ENCODE measurements around the gene CD2. TPM values are rescaled to one million over a fixed set of nuclear protein-coding genes. Genes with fewer than 3 reads are reported as not detected.

Gene CD2
- total and polyA plus RNA-seq, 2 donors from 2014 or later: 0.97 to 12.1 TPM

DNA sequence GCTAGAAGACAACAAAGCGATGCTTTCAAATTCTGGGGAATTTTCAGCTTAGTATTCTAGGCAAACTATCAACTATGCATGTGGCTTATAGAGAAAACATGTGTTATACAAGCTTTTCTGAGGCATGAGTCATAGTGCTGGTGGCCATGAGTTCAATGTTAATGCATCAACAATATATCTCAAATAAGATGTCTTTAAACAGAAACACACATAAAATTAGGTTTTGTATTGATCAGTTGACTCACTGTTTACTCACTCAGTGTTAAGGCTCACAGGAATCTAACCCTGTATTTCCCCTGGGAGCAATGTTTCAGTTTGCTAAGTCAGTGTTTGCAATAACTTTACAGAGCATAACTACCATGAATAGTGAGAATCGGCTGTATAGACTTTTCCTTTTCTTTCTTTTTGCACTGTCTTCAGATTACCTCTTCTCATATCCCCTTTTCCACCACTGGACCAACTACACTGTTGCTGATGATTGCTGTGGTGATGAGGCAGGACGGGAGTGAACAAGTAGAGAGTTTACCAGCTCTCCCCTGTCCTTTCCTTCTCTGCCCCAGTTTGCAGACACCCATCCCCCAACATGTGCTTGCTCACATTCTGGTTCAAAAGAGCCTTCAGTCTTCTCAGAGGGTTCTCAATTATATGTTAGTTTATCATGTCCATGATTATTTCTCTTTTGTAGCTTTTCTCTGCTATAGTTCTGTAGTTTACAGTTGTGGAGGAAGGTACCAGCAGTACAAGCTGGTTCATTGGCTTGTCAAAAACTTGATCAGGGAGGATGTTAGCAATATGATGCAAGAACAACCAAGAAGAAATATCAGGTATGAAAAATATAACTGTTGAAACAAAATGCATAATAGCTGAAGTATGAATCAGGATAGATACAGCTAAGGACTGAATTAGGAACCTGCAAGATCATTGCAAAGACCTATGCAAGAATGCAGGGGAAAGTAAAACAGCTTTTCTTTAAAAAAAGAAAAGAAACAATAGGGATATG, 23.9 kb downstream of the CD2 start:
- no peaks in the 10 kb centered on the region for H3K4me1 ChIP-seq (ENCODE audit: control insufficient read depth in 2 of 3, insufficient read depth in 2 of 3, low read depth in 1 of 3, low read length in 3 of 3)
- no peaks in the 10 kb centered on the region for H3K36me3 ChIP-seq (ENCODE audit: control insufficient read depth in 2 of 3, insufficient read depth in 3 of 3, low read length in 3 of 3)
- DNase-seq (peak in 1 of 5 donors; percentile 2), FAIRE-seq (no peak)
- intact Hi-C loops (cut with DNase I): no loop called here
- no peak overlapping the region for H3K4me3 ChIP-seq (ENCODE audit: low read length in 3 of 3)
- TF ChIP-seq, protein P1, sequence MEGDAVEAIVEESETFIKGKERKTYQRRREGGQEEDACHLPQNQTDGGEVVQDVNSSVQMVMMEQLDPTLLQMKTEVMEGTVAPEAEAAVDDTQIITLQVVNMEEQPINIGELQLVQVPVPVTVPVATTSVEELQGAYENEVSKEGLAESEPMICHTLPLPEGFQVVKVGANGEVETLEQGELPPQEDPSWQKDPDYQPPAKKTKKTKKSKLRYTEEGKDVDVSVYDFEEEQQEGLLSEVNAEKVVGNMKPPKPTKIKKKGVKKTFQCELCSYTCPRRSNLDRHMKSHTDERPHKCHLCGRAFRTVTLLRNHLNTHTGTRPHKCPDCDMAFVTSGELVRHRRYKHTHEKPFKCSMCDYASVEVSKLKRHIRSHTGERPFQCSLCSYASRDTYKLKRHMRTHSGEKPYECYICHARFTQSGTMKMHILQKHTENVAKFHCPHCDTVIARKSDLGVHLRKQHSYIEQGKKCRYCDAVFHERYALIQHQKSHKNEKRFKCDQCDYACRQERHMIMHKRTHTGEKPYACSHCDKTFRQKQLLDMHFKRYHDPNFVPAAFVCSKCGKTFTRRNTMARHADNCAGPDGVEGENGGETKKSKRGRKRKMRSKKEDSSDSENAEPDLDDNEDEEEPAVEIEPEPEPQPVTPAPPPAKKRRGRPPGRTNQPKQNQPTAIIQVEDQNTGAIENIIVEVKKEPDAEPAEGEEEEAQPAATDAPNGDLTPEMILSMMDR (IDR thresholded peaks at IDR 0.05; ENCODE audit: borderline replicate concordance, extremely low read depth, insufficient read depth): no peak
- no peak overlapping the region for H3K27ac ChIP-seq (ENCODE audit: low read depth in 2 of 2, low read length in 2 of 2)
- H3K9me3 ChIP-seq (ENCODE audit: control insufficient read depth in 2 of 3, insufficient read depth in 1 of 3, low read length in 3 of 3): peaks cover 0 to 2% (median 0%) of the 10 kb centered on the region in 3 donors
- no peak overlapping the region for H3K9ac ChIP-seq (ENCODE audit: low read length in 3 of 3)
- no peaks in the 10 kb centered on the region for H3K27me3 ChIP-seq (ENCODE audit: control insufficient read depth, insufficient read depth, low read length)

DNA sequence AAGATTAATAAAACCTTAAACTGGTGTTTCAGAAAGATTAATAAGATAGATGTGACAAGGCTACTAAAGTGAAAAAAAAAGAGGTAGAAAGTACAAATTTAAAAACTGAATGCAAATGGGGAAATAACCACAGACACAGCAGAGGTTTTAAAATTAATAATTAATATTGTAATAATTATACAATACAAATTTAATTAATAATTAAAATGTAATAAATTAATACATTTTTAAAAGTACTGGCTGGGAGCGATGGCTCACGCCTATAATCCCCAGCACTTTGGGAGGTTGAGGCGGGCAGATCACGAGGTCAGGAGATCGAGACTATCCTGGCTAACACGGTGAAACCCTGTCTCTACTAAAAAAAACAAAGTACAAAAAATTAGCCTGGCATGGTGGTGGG, 26.8 kb downstream of the CD2 start:
- TF ChIP-seq, protein P1 (IDR thresholded peaks at IDR 0.05; ENCODE audit: borderline replicate concordance, extremely low read depth, insufficient read depth): no peak
- intact Hi-C loops (cut with DNase I): no loop called here
- Histone ChIP-seq H3K27me3 (ENCODE audit: control insufficient read depth, insufficient read depth, low read length) (no peaks in the 10 kb centered on the region), H3K36me3 (ENCODE audit: control insufficient read depth in 2 of 3, insufficient read depth in 3 of 3, low read length in 3 of 3) (no peaks in the 10 kb centered on the region), H3K27ac (ENCODE audit: low read depth in 2 of 2, low read length in 2 of 2) (no peak overlapping the region), H3K4me3 (ENCODE audit: low read length in 3 of 3) (no peak overlapping the region), H3K9ac (ENCODE audit: low read length in 3 of 3) (no peak overlapping the region), H3K9me3 (ENCODE audit: control insufficient read depth in 2 of 3, insufficient read depth in 1 of 3, low read length in 3 of 3) (peaks cover 0 to 2% (median 0%) of the 10 kb centered on the region in 3 donors), H3K4me1 (ENCODE audit: control insufficient read depth in 2 of 3, insufficient read depth in 2 of 3, low read depth in 1 of 3, low read length in 3 of 3) (no peaks in the 10 kb centered on the region)
- DNase-seq (no peak), FAIRE-seq (peak; percentile 62)

DNA sequence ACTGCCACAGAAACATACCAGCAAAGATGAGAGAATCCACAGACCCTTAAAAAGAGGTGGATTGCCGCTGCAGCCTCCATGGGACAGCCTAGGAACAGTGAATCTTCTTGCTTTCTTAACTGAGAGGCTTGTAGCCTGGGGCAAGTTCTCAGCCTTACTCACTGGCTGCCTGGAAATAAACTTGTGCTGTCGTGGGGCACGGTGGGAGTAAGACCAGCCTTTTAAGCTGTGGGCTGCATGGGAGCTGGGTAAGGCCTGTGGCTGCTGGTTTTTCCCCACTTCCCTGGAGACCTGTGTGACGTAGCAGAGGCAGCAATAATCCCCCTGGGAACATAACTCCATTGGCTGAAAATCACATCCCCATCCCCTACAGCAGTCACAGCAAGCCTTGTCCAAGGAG, 30.8 kb downstream of the CD2 start:
- H3K36me3 ChIP-seq (ENCODE audit: control insufficient read depth in 2 of 3, insufficient read depth in 3 of 3, low read length in 3 of 3): no peaks in the 10 kb centered on the region

More for the DNA sequence above, 30.8 kb downstream of the CD2 start:
- Histone ChIP-seq H3K4me1 (ENCODE audit: control insufficient read depth in 2 of 3, insufficient read depth in 2 of 3, low read depth in 1 of 3, low read length in 3 of 3) (no peaks in the 10 kb centered on the region), H3K9me3 (ENCODE audit: control insufficient read depth in 2 of 3, insufficient read depth in 1 of 3, low read length in 3 of 3) (no peaks in the 10 kb centered on the region), H3K9ac (ENCODE audit: low read length in 3 of 3) (no peak overlapping the region), H3K4me3 (ENCODE audit: low read length in 3 of 3) (no peak overlapping the region), H3K27ac (ENCODE audit: low read depth in 2 of 2, low read length in 2 of 2) (no peak overlapping the region), H3K27me3 (ENCODE audit: control insufficient read depth, insufficient read depth, low read length) (no peaks in the 10 kb centered on the region)
- intact Hi-C loops (cut with DNase I): no loop called here
- FAIRE-seq (no peak), DNase-seq (no peak)
- TF ChIP-seq, protein P1 (IDR thresholded peaks at IDR 0.05; ENCODE audit: borderline replicate concordance, extremely low read depth, insufficient read depth): no peak
